ENCODE data around the gene FBXO41.

The FBXO41 gene

GRCh38 chr2:73272270-73272669 is 12.0 kb downstream of the FBXO41 start (continued):
- TF ChIP-seq, protein P1, sequence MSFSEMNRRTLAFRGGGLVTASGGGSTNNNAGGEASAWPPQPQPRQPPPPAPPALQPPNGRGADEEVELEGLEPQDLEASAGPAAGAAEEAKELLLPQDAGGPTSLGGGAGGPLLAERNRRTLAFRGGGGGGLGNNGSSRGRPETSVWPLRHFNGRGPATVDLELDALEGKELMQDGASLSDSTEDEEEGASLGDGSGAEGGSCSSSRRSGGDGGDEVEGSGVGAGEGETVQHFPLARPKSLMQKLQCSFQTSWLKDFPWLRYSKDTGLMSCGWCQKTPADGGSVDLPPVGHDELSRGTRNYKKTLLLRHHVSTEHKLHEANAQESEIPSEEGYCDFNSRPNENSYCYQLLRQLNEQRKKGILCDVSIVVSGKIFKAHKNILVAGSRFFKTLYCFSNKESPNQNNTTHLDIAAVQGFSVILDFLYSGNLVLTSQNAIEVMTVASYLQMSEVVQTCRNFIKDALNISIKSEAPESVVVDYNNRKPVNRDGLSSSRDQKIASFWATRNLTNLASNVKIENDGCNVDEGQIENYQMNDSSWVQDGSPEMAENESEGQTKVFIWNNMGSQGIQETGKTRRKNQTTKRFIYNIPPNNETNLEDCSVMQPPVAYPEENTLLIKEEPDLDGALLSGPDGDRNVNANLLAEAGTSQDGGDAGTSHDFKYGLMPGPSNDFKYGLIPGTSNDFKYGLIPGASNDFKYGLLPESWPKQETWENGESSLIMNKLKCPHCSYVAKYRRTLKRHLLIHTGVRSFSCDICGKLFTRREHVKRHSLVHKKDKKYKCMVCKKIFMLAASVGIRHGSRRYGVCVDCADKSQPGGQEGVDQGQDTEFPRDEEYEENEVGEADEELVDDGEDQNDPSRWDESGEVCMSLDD (tag by site-specific recombination; IDR thresholded peaks at IDR 0.05): no peak
- no peak for TF ChIP-seq MEIS1 (CRISPR knock-in tag; IDR thresholded peaks at IDR 0.05; ENCODE audit: borderline replicate concordance)

DNA sequence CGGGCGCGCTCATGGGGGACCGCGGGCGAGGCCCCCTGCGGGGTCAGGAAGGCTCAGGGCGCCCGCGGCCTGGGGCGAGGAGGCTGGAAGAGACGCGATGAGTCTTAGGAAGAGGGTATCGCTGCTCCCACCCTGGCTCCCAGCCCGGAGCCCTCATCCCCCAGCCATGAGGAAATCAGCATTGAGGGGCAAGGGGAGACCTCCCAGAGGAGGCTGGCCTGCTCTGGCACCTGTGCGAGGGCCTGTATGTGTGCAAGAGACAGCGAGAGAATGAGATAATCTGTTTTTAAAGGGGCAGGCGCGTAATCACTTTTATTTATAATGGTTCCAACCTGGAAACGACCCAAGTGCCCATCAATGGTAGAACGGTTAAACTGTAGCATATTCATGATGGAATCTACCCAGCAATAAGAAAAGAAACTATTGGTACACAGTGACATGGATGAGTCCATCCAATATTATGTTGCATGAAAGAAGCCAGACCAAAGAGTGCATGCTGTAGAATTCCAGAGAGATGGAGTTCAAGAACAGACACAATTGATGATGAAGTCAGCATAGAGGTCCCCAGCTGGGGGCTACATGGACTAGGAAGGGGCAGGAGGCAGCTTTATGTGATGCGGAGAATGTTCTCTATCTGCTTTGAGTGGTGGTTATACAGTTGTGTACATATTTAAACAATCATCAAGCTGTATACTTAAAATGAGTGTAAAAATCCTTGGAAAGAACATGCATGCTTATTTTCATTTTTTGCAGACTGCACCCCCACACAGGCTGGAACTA is 14.4 kb downstream of the FBXO41 start:
- H3K36me3 ChIP-seq (ENCODE audit: control insufficient read depth in 2 of 2, insufficient read depth in 1 of 2, low read length in 2 of 2): peaks cover 0 to 21% of the 10 kb centered on the region in 2 experiments; a peak in 2 of 3 replicates
- TF ChIP-seq ZNF776 (tag by site-specific recombination; IDR thresholded peaks at IDR 0.05; ENCODE audit: borderline replicate concordance) (no peak), PRDM2 (tag by site-specific recombination; IDR thresholded peaks at IDR 0.05; ENCODE audit: borderline replicate concordance) (no peak), PRDM10 (tag by site-specific recombination; IDR thresholded peaks at IDR 0.05) (peak; percentile 95), ZNF600 (tag by site-specific recombination; IDR thresholded peaks at IDR 0.05) (peak; percentile 13; the same call in 1 of the 2 replicates), ZBTB17 (tag by site-specific recombination; IDR thresholded peaks at IDR 0.05) (peak; percentile 29), ZNF157 (tag by site-specific recombination; IDR thresholded peaks at IDR 0.05) (no peak), GLIS2 (tag by site-specific recombination; IDR thresholded peaks at IDR 0.05) (peak; percentile 51), ZNF335 (tag by site-specific recombination; conservative IDR thresholded peaks at IDR 0.05) (peak; percentile 86), KLF16 (tag by site-specific recombination; IDR thresholded peaks at IDR 0.05) (peak; percentile 71)
- H3K27ac ChIP-seq (ENCODE audit: extremely low read depth, low read depth, low read length): peak overlapping the region; percentile 53; the same call in 1 of the 2 replicates
- no peaks in the 10 kb centered on the region for H3K9me3 ChIP-seq (ENCODE audit: control insufficient read depth, insufficient read depth, low read depth, low read length)
- ChIA-PET POLR2A (no interaction called here), CTCF (interaction anchor here (2.3 kb wide), 1 partner anchor 20 kb away, joined by 10 read pairs; no protein-coding TSS in a partner anchor)
- H3K4me3 ChIP-seq (ENCODE audit: low read depth, low read length): peak overlapping the region; percentile 29
- peaks cover 4% of the 10 kb centered on the region; the same call in 1 of the 2 replicates for H3K4me1 ChIP-seq (ENCODE audit: control insufficient read depth, insufficient read depth, low read length)

Data from HEK293 (cell line).